ENCODE results near the gene CNTNAP5. TPM values are rescaled to one million over a fixed set of nuclear protein-coding genes. Genes with fewer than 3 reads are reported as not detected.

The CNTNAP5 gene
- polyA plus RNA-seq, 1 donor: 0.06 TPM

DNA sequence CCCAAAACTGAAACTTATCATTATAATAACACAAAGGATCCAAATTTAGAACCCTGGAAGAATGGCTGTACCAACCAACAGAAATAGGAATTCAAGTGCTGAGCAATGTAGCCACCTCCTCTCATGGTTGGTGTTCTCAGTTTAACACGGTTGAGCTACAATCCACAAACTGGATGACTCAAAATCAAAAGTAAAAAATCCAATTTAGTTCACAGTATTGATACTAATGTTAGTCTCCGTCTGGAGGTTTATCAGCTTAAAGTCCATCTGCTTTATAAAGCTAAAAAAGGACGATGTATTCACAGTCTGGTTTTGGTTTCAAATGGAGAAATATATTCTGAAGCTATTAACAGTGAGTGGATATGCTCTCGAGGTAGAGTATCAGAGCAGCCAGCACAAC lies 40.5 kb downstream of the CNTNAP5 start:
- DNase-seq: no peak

DNA sequence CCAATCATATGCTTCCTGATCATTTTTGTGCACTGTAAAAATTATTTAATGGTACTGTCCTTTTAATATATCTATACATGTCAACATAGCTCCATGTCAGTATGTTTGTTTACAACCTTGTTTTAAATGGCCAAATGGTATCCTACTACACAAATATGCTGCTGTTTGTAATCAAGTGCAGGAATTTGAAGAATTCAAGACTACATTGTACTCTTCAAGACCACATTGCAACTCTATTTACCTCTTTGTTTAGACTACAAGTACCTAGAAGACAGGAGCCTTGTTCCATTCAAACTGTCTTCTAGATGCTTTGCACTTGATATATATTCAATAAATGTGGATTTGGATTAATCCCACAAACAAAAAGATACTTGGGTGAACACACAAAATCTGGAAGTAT lies 41.7 kb downstream of the CNTNAP5 start:
- no peak for DNase-seq

DNA sequence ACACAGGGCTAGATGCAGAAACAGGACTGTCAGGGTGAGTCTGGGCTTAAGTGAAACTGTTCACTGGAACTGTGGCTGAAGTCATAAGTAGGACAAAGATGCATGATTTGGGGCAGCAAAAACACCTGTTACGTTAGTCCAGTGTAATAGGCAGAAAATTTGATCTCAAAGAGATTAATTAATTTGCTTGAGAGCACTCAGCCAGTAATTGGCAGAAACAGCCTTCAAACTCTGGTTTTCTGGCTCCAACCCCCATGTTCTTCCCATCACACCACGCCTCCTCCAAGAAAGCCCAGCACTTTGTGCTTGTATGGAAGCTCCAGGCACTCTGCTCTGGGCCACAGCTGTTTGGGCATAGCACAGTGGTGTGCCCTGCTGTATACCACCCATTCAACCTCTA lies 54.0 kb downstream of the CNTNAP5 start:
- DNase-seq: no peak

DNA sequence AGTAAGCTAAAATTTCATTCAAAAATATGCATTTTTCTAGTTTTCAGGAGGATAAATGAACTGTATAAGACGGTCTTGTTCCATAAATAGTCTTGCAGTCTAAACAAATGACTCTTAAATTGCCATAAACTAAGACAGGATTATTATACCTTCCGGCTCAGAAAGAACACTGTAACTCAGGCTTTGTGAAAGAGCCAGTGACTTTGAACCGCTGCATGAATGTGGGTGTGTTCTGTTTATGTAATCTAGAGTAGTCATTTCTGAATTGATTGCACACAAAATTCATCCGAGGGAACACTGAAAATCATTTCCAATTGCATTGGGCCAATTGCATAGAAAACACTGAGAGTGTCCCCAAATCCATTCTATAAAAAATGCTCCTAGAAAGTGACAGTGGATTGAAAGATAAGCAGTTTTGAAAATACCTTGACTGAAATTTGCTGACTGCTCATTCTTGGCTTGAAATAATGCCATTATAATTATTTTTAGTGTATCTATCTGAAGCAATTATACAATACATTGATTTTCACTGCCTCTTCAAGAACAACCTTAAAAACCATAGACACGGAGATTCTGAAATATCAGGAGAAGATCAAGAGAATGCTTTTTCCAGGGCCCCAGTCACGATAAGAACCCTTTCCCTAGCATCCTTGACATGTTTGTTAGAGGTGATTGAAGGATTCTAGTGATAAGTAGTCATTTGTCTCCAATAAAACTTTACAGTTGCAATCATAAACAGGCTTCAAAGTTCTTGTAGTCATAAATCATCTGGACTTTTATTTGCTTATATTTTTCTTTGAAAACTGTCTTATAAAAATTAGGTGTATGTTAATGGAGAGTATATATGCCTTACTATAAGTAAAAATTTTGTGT lies 55.4 kb downstream of the CNTNAP5 start:
- no peak for DNase-seq

DNA sequence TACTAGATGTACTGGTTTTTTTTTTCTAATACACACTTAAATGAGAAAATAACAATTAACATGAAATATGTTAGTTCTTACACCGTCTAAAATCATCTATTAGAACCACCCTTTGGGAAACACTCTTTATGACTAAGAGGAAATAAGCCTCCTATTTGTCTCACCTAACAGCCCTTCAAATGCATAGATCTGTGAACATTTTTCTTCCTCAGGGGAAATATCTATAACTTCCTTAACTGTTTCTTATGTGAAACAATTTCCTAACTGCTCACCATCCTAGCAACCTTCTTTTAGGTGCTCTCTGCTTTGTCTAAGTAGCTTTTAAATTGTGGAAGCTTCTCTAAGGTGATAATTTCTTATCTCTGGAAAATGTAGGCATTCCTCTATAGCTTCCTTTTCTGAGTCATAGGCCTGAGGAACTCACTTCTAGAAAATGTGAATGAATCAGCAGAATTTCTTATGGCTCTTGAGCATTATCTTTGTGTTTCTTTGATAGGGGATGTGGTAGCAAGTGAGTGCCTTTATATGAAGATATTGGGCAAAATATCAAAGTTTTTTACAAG lies 56.1 kb downstream of the CNTNAP5 start:
- no peak for DNase-seq

- DNase-seq: no peak
Measured at GRCh38 chr2:124088616-124089015, 63.5 kb downstream of the CNTNAP5 start.

DNA sequence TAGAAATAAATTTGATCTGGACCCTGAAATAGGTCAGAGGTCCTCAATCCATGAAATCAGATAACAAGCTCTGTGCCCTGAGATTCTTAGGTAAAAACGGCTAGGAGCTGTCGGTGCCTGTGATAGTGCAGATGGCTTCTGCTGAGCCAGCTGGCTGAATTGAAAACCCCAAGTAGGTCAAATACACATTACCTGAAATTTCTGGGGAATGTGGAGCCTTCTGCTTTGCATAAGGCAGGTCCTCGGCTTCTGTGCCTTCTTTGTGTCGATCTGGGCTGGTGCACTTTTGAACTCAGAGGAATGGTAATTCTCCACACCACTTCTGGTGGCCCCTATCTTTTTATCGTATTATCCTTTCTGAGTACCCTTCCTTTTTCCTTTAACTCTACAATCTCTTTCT lies 66.6 kb downstream of the CNTNAP5 start:
- no peak for DNase-seq

GRCh38 chr2:124092651-124093050 lies 67.6 kb downstream of the CNTNAP5 start:
- no peak for DNase-seq

DNA sequence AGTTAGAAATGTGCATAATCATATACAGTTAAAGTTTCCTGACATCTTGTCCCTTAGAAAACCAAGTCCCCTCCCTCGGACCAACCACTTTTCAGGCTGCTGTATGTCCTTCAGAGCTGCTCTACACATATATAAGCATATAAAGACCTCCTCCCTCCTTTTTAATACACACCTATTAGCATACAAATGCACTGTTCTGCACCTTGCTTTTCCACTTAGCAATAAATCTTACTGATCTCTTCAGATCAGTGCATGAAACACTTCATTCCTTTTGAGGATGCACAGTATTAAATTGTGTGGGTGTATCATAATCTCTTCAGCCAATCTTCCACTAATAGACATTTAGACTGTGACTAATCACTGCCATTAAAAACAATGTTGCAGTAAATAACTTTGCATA lies 79.8 kb downstream of the CNTNAP5 start:
- DNase-seq: no peak

DNA sequence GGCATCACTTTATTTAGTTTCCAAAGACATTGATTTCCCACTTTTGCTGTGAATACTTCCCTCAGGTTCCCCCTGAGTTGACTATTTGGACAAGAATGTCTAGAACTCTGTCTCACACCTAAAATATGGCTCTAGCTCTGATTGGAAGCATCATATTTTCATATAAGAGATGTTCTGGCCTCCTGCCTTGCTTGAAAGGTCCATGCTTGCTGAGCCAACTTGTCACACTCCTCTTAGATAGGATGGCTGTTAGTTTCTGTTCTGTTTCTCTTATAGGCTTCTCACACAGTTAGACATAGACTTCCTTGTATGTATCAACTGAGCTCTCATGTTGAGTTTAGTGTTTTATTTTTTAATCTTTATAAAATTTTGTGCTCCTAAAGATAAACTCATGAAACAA lies 87.1 kb downstream of the CNTNAP5 start:
- no peak for DNase-seq

DNA sequence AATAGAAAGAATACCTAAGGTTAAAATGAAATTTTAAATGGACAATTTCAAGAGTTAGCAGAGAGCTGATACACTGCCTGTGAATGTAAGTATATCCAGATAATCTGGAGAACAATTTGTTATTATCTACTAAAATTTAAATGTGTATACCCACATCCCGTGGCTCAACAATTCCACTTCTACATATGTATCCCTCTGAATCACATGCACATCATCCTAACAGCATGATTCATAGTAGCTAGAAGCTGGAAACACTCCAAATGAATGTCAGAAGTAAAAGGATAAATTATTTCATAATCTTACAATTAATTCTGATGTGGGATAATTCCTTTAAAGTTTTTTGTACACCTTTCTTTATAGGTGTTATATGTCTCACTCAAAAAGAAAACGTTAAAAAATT lies 87.9 kb downstream of the CNTNAP5 start:
- no peak for DNase-seq

GRCh38 chr2:124120246-124120645 lies 95.2 kb downstream of the CNTNAP5 start:
- DNase-seq: no peak

DNA sequence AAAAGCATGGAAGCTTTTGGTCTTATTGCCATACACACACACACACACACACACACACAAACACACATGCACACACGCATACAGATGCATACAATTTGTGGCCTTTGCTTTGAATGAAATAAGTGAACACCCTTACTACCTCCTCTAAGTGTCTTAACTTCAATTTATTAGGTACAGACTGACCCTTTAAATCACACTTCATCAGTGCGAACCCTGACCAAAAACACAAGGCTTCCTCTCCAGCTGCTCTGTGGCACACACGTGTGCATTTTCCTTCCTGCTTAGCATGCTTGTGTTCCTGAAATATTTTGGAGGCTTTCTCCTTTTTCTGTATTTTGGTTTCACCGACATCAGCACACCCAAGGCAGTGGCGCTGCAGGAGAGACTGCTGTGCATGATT lies 96.0 kb downstream of the CNTNAP5 start:
- DNase-seq: no peak

DNA sequence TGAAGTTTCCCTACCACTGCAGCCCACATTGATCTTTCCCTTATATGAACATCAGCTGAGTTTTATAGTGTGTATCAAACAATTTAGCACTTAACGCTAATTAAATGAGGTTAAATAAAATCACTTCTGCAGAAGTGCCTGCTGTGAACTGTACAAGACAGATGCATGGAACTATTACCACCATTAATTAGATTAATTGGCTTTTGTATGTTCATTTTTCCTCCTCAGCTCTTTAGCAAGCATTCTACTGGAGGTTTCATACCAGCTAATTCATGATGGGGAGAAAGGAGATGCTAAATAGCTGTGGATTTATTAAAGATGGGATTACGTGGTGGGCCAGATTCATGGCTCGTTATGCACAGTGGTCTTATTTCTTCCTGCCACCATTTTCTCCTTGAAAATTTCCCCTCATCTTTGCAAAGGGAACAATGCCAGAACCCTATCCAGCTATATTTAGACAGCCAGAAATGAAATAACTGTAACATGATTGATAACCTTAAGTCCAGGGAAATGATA lies 96.7 kb downstream of the CNTNAP5 start:
- no peak for DNase-seq

DNA sequence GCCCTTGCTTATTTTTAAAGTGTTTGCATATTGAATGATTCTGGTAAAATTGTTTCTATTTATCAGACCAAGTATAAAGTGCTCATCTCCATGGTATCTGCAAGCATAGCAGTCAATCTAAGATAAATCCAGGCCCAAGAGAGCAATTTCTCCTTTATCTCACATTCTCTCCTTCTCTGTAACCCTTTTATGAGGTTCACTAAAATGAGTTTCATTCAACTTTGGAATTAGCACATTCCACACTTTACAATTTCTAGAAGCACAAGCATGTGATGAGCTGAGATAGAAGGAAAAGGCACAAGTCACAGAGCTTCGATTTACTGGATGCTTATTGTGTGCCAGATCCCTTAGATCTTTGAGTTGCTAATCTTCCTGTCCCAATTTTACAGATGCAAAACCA lies 97.3 kb downstream of the CNTNAP5 start:
- DNase-seq: no peak

DNA sequence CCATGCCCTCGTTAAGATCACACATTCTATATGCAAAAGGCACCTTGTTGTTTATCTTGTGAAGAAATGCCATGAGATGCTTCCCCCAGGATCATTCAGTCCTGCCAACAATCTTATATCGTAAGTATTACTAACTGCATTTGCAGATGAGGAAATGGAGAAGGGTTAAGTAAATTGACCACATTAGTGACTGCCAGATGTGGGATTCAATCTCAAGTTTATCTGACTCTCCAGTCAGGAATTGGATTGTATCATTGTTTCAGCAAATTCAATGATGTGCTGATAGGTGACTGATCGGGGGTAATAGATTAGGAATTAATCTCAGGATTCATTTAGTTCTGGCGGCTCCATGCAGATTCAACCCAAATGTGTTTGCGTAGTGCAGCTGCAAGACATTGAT lies 106.2 kb downstream of the CNTNAP5 start:
- DNase-seq: no peak

GRCh38 chr2:124136110-124136509 lies 111.0 kb downstream of the CNTNAP5 start:
- DNase-seq: no peak

DNA sequence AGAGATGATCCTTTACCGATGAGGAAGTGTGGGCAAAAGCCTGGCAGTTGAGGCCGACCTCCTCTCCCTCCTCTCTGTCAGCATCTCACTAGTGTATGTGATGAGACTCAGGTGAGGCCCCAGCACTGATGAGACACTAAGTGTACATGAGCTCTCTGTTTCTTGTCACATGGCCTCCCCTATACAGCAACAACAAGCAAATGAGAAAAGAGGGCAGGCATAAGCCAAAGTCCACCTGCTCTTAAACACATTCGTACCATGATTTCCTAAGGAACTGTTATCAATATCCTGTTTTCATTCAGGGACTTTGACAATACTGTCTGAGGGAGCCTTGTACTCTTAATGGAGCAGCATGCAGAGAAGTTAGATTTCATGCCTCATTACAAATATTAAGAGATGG lies 113.0 kb downstream of the CNTNAP5 start:
- DNase-seq: no peak

- no peak for DNase-seq
Measured at GRCh38 chr2:124145982-124146381, 120.9 kb downstream of the CNTNAP5 start.

DNA sequence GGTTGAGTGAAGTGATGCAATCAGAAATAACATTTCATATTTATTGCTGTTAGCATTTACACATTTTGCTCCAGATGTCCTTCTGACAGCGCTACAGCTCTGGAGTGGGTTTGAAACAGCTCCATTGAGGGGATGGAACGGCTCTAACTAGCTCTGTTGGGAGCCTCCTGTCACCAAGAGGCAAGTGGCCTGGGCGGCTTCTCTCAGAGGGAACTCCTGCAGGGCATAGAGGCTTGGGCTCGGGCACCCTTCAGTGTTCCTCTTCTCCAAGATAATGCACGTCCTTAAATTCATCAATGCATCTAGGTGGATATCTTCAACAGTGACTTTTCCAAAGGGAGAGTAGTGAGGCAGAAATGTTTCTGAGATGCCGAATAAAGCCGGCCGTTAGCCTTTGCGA lies 122.5 kb downstream of the CNTNAP5 start:
- DNase-seq: no peak

DNA sequence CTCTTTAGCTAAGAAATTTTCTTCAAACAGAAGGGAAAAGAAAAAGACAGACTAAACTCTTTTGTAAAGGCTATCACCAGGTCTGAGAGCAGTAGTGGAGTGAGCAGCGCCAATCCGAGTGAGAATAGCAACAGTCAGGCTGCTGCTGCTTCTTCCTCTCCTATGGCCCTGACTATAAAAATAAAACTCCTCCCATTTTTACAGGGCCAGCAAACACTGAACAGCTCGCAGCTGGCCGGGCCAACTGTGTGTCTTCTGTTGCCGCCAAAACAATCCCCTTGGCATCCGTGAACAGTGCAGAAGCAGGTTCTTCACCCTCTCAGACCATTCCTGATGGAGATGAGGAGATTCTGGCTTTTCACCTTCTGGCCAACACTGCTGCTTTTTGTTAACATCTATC lies 124.5 kb downstream of the CNTNAP5 start:
- DNase-seq: no peak

DNA sequence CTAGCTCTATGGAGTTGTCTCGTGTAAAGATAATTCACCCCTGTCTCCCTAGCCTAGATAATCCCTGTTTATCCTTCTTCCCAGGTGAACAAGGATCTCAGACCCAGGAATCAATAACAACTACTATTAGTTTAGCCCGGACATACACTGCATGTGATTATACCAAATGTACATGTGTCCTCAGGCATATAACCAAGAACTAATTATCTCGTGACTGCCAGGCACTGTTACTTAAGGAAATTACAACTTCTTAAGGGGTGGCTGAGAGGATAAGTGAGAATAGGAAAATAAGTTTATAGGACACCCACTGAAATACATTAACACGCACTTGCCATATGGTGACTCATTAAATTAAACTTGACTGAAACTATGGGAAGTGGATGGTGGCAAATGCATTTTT lies 126.6 kb downstream of the CNTNAP5 start:
- no peak for DNase-seq

DNA sequence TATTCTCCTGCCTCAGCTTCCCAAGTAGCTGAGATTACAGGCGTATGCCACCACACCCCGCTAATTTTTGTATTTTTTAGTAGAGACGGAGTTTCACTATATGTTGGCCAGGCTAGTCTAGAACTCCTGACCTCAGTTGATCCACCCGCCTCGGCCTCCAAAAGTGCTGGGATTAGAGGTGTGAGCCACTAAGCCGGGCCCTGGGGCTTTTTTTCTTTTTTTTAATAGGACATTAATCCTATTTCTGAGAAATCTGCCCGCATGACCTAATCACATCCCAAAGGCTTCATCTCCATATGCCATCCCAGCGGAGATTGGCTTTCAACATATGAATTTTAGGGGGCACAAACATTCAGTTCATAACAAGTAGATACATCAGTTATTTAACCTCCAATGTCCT lies 128.6 kb downstream of the CNTNAP5 start:
- DNase-seq: no peak

GRCh38 chr2:124159166-124159565 lies 134.1 kb downstream of the CNTNAP5 start:
- DNase-seq: no peak

All from hindlimb muscle (tissue), 1 donor.